HCT116 (cell line): ENCODE results near the gene PDE4D. TPM values are rescaled to one million over a fixed set of nuclear protein-coding genes. Genes with fewer than 3 reads are reported as not detected.

ENCODE experiments used
- ATAC-seq: fragments of 200-7000 bp; cut with Tn5 transposase; 2 replicates; pipeline ENCODE4 v1.9.1; 2020; ENCODE audit warnings: mild to moderate bottlenecking, moderate library complexity
- BruUV-seq: library from RNA; stranded (reverse); fragments of 400-500 nt; replicated peaks from 2 replicates; lab custom pipeline; 2021; lab: Mats Ljungman, UMichigan
- CTCF ChIA-PET: fragments of 300-600 bp; sonication (Branson Sonifier 250); formaldehyde crosslinking; loops from one replicate; lab custom pipeline; 2021; ENCODE audit warnings: antibody characterized with exemption; lab: Charles Lee
- POLR2A ChIA-PET: fragments of 300-600, 350-600 bp; sonication (Branson Sonifier 250); formaldehyde crosslinking; loops from one replicate; lab custom pipeline; 2021; ENCODE audit warnings: antibody characterized with exemption; lab: Charles Lee
- RAD21 ChIA-PET, 2 experiments: fragments of 300-600 bp; sonication (Branson Sonifier 250); formaldehyde crosslinking; loops; one replicate each; lab custom pipeline; 2023; ENCODE audit warnings: low total read pairs in 2 of 2; ENCODE audit not compliant: uncharacterized antibody in 2 of 2, unreplicated experiment in 2 of 2, low non-redundant PET in 1 of 2; lab: Charles Lee
- DNase-seq: peaks from one replicate; pipeline ENCODE4 v3.0.0-alpha.2; 2010; ENCODE audit warnings: low read depth, low spot score
- H2AFZ ChIP-seq: fragments of 200-600 bp; shearing (Covaris generic), sonication (generic); 2 replicates; pipeline ENCODE4 v1.6.1; 2017; ENCODE audit warnings: low read depth, mixed run types, mixed read lengths, antibody characterized with exemption, low read length; ENCODE audit not compliant: poor library complexity, severe bottlenecking
- H3K27ac ChIP-seq: 2 replicates; pipeline ENCODE4 v1.5.1; 2012; ENCODE audit warnings: low read depth, low read length
- H3K27me3 ChIP-seq: fragments of 200-600 bp; sonication (generic); 2 replicates; pipeline ENCODE4 v1.6.1; 2016; ENCODE audit warnings: mixed run types, low read length, mixed read lengths; ENCODE audit not compliant: insufficient read depth
- H3K36me3 ChIP-seq, 2 experiments: fragments of 200-500 bp in 1 of 2; fragments of 200-600 bp in 1 of 2; sonication (Bioruptor generic) in 1 of 2; sonication (generic) in 1 of 2; 2 replicates each; pipeline versions ENCODE4 v1.5.1 to v1.6.1; 2014 to 2016; ENCODE audit warnings: low read length in 2 of 2, inconsistent platforms in 1 of 2, mixed read lengths in 1 of 2, mixed run types in 1 of 2; ENCODE audit not compliant: insufficient read depth in 2 of 2, control insufficient read depth in 1 of 2
- H3K4me1 ChIP-seq, 2 experiments: fragments of 200-600 bp in 1 of 2; sonication (generic) in 1 of 2; 2 replicates each; pipeline versions ENCODE4 v1.5.1 to v1.6.1; 2012 to 2017; ENCODE audit warnings: low read length in 2 of 2, inconsistent platforms in 1 of 2, mild to moderate bottlenecking in 1 of 2, mixed read lengths in 1 of 2, mixed run types in 1 of 2, moderate library complexity in 1 of 2; ENCODE audit not compliant: insufficient read depth in 2 of 2, control insufficient read depth in 1 of 2
- H3K4me2 ChIP-seq: fragments of 200-600 bp; sonication (generic); 2 replicates; pipeline ENCODE4 v1.6.1; 2017; ENCODE audit warnings: mixed run types, low read length, mixed read lengths
- H3K4me3 ChIP-seq, 2 experiments: fragments of 200-600 bp in 1 of 2; sonication (generic) in 1 of 2; replicated peaks in 1 of 2; 2 replicates each; pipeline ENCODE4 v1.5.1; 2011 to 2016; ENCODE audit warnings: low read length in 2 of 2, control low read depth in 1 of 2, low read depth in 1 of 2, mild to moderate bottlenecking in 1 of 2, mixed read lengths in 1 of 2, mixed run types in 1 of 2
- H3K79me2 ChIP-seq: fragments of 200-600 bp; sonication (generic); 2 replicates; pipeline ENCODE4 v1.6.1; 2017; ENCODE audit warnings: mild to moderate bottlenecking, mixed run types, low read length, moderate library complexity, mixed read lengths; ENCODE audit not compliant: insufficient read depth
- H3K9ac ChIP-seq: fragments of 200-600 bp; sonication (generic); 2 replicates; pipeline ENCODE4 v1.6.1; 2016; ENCODE audit warnings: low read length, mixed read lengths
- H3K9me2 ChIP-seq: fragments of 200-600 bp; sonication (generic), shearing (Covaris generic); 2 replicates; pipeline ENCODE4 v1.6.1; 2017; ENCODE audit warnings: mixed run types, mild to moderate bottlenecking, moderate library complexity; ENCODE audit not compliant: insufficient read depth
- H3K9me3 ChIP-seq, 2 experiments: fragments of 200-500 bp in 1 of 2; fragments of 200-600 bp in 1 of 2; sonication (Bioruptor generic) in 1 of 2; sonication (generic) in 1 of 2; 2 replicates each; pipeline ENCODE4 v1.6.1; 2014 to 2017; ENCODE audit warnings: low read length in 2 of 2, mixed read lengths in 2 of 2, inconsistent platforms in 1 of 2, low read depth in 1 of 2, mild to moderate bottlenecking in 1 of 2, mixed run types in 1 of 2, moderate library complexity in 1 of 2; ENCODE audit not compliant: control insufficient read depth in 1 of 2, insufficient read depth in 1 of 2
- H4K20me1 ChIP-seq: fragments of 200-600 bp; sonication (generic), shearing (Covaris generic); 2 replicates; pipeline ENCODE4 v1.6.1; 2017; ENCODE audit warnings: mixed run types, mild to moderate bottlenecking, moderate library complexity; ENCODE audit not compliant: insufficient read depth
- ATF3 ChIP-seq: IDR thresholded peaks from 2 replicates; pipeline ENCODE4 v1.6.1; 2012
- CBX3 ChIP-seq: IDR thresholded peaks from 2 replicates; pipeline ENCODE4 v1.6.1; 2012; ENCODE audit warnings: low read depth
- CEBPB ChIP-seq: IDR thresholded peaks from 2 replicates; pipeline ENCODE4 v1.6.1; 2012; ENCODE audit warnings: low read depth
- CTCF ChIP-seq, 3 experiments: fragments of 200-600 bp in 1 of 3; sonication (generic) in 1 of 3; IDR thresholded peaks in 2 of 3; conservative IDR thresholded peaks in 1 of 3; 2 replicates each; pipeline ENCODE4 v1.5.1; 2012 to 2017; ENCODE audit warnings: low read depth in 2 of 3, low read length in 2 of 3, antibody characterized with exemption in 1 of 3, borderline replicate concordance in 1 of 3, control low read depth in 1 of 3, mild to moderate bottlenecking in 1 of 3, mixed read lengths in 1 of 3, mixed run types in 1 of 3, moderate library complexity in 1 of 3; ENCODE audit not compliant: insufficient read depth in 1 of 3
- EGR1 ChIP-seq: IDR thresholded peaks from 2 replicates; pipeline ENCODE4 v1.6.1; 2012; ENCODE audit warnings: low read depth
- ELF1 ChIP-seq: IDR thresholded peaks from 2 replicates; pipeline ENCODE4 v1.6.1; 2012; ENCODE audit warnings: low read depth, borderline replicate concordance
- EZH2 ChIP-seq: fragments of 200-600 bp; sonication (generic); IDR thresholded peaks from 2 replicates; pipeline ENCODE4 v1.6.1; 2017; ENCODE audit warnings: antibody characterized with exemption, mixed run types
- EZH2phosphoT487 ChIP-seq: fragments of 200-600 bp; IDR thresholded peaks from 2 replicates; pipeline ENCODE4 v1.6.1; 2018; ENCODE audit warnings: antibody characterized with exemption, borderline replicate concordance
- JUND ChIP-seq: IDR thresholded peaks from 2 replicates; pipeline ENCODE4 v1.6.1; 2012
- MAX ChIP-seq: IDR thresholded peaks from 2 replicates; pipeline ENCODE4 v1.6.1; 2012
- POLR2A ChIP-seq: IDR thresholded peaks from 2 replicates; pipeline ENCODE4 v1.7.0; 2011; ENCODE audit warnings: borderline replicate concordance; ENCODE audit not compliant: insufficient read depth, insufficient read length; ENCODE audit errors: extremely low read depth
- POLR2AphosphoS5 ChIP-seq: IDR thresholded peaks from 2 replicates; pipeline ENCODE4 v1.6.1; 2011; ENCODE audit warnings: mild to moderate bottlenecking, low read depth, low read length, moderate library complexity
- RAD21 ChIP-seq: IDR thresholded peaks from 2 replicates; pipeline ENCODE4 v1.6.1; 2012; ENCODE audit warnings: low read depth, mild to moderate bottlenecking
- SIN3A ChIP-seq: IDR thresholded peaks from 2 replicates; pipeline ENCODE4 v1.6.1; 2012; ENCODE audit warnings: low read depth
- SP1 ChIP-seq: IDR thresholded peaks from 2 replicates; pipeline ENCODE4 v1.6.1; 2012; ENCODE audit warnings: low read depth
- SRF ChIP-seq: IDR thresholded peaks from 2 replicates; pipeline ENCODE4 v1.6.1; 2012; ENCODE audit warnings: low read depth
- intact Hi-C: fragments of 100-400 bp; cut with micrococcal nuclease; formaldehyde crosslinking; loops from 2 replicates; pipeline ENCODE4 v1.10.0; 2022
- total RNA-seq: library from RNA; stranded (reverse); gene quantifications from one replicate; pipeline ENCODE4 v1.2.1, GENCODE V29; 2021; ENCODE audit not compliant: unreplicated experiment

Gene PDE4D
- total RNA-seq, 1 experiment from 2014 or later: 1.1 TPM

GRCh38 chr5:59169768-59170150 is 723.8 kb downstream of the PDE4D start:
- H3K4me3 ChIP-seq: no peak overlapping the region
- no peak overlapping the region for H3K4me2 ChIP-seq
- no peak for TF ChIP-seq MAX
- TF ChIP-seq SIN3A: no peak
- TF ChIP-seq RAD21: no peak
- TF ChIP-seq EGR1: no peak
- no peak for TF ChIP-seq ATF3
- no peak for TF ChIP-seq ELF1
- TF ChIP-seq EZH2phosphoT487: no peak
- no peak for TF ChIP-seq POLR2AphosphoS5
- TF ChIP-seq CBX3: no peak
- TF ChIP-seq CEBPB: no peak
- no peak for TF ChIP-seq SRF
- no peak for TF ChIP-seq SP1
- no peak for TF ChIP-seq JUND
- no peak for TF ChIP-seq CTCF (IDR thresholded peaks at IDR 0.05 in 2 of 3, conservative IDR thresholded peaks at IDR 0.05 in 1 of 3; ENCODE audit: borderline replicate concordance in 1 of 3, insufficient read depth in 1 of 3, low read depth in 2 of 3, low read length in 2 of 3)
- no peak for TF ChIP-seq POLR2A
- no peak for TF ChIP-seq EZH2
- no peaks in the 10 kb centered on the region for H3K9me2 ChIP-seq
- no peaks in the 10 kb centered on the region for H3K36me3 ChIP-seq
- H3K9me3 ChIP-seq: no peaks in the 10 kb centered on the region
- intact Hi-C loops: no loop called here
- ATAC-seq (no peak), DNase-seq (no peak)
- CTCF ChIA-PET: no interaction called here
- H4K20me1 ChIP-seq: no peaks in the 10 kb centered on the region; the same call in 1 of the 2 replicates
- H3K9ac ChIP-seq: no peak overlapping the region
- H3K27ac ChIP-seq: no peak overlapping the region
- H2AFZ ChIP-seq: no peak overlapping the region
- H3K27me3 ChIP-seq: peaks cover 10% of the 10 kb centered on the region; the same call in 1 of the 2 replicates
- H3K79me2 ChIP-seq: no peaks in the 10 kb centered on the region
- BruUV-seq: no TSS peak
- POLR2A ChIA-PET: no interaction called here
- no peaks in the 10 kb centered on the region for H3K4me1 ChIP-seq
- RAD21 ChIA-PET: no interaction called here
